ENCODE data around the gene ZNF91.

DNA sequence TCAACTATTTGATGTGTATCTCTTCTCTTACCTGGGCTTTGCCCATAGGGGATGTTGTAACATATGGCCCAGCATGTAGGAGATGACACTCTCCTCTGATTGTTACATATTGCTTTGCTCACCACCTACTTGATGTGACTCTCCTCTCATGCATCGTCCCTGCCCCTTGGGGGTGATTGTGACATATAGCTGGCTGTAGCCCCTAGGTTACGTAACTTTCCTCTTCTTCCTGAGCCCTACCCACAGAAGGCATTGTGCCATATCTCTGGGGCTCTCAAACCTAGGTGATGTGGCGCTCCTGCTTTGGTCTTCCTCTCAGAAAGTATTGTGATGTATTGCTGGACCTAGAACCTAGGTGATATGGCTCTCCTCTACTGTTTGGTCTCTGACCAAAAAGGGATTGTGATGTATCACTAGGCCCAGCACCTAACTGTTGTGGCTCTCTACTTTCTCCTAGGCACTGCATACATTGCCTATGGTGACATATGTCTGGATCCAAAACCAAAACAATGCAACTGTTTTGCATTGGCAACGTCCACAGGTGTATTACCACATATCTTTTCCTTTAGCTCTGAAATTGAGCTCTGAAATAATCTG, 73.2 kb downstream of the ZNF91 start:
- TF ChIP-seq, protein P1, sequence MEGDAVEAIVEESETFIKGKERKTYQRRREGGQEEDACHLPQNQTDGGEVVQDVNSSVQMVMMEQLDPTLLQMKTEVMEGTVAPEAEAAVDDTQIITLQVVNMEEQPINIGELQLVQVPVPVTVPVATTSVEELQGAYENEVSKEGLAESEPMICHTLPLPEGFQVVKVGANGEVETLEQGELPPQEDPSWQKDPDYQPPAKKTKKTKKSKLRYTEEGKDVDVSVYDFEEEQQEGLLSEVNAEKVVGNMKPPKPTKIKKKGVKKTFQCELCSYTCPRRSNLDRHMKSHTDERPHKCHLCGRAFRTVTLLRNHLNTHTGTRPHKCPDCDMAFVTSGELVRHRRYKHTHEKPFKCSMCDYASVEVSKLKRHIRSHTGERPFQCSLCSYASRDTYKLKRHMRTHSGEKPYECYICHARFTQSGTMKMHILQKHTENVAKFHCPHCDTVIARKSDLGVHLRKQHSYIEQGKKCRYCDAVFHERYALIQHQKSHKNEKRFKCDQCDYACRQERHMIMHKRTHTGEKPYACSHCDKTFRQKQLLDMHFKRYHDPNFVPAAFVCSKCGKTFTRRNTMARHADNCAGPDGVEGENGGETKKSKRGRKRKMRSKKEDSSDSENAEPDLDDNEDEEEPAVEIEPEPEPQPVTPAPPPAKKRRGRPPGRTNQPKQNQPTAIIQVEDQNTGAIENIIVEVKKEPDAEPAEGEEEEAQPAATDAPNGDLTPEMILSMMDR (IDR thresholded peaks at IDR 0.05; ENCODE audit: low read depth, low read length, poor library complexity, severe bottlenecking) = no peak
- no peak for TF ChIP-seq EZH2phosphoT487 (IDR thresholded peaks at IDR 0.05; ENCODE audit: borderline replicate concordance, low read length)
